HEK293T (cell line): ENCODE results near the gene GTSE1.

Experiments
- BHLHE40 ChIP-seq: fragments of 450-650 bp; IDR thresholded peaks from 2 replicates; pipeline ENCODE4 v1.6.1; 2016; ENCODE audit warnings: mild to moderate bottlenecking, moderate library complexity, borderline replicate concordance
- CTBP1 ChIP-seq: fragments of 450-650 bp; IDR thresholded peaks from 2 replicates; pipeline ENCODE4 v1.6.1; 2016; ENCODE audit warnings: borderline replicate concordance
- NFRKB ChIP-seq: fragments of 450-650 bp; IDR thresholded peaks from 2 replicates; pipeline ENCODE4 v1.6.1; 2016; ENCODE audit warnings: mild to moderate bottlenecking, moderate library complexity

DNA sequence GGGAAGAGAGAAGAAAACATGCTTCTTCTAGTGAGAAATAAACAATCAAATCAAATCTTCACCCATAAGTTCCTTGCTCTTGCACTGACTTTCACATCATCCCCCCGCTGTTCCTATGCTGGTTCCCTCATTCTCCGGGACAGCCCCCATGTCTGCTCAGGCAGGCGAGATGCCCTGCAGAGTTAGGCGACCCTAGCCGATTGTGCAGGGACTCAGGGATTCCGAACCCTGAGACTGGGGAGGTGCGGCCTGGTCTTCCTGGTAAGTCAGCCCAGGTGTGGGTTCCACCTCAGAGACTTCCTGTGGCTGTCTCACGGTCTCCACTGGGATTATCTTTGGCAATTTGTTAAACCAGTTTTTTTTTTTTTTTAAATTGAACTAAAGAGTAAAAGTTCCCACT lies 22.3 kb upstream of the GTSE1 start:
- TF ChIP-seq BHLHE40, result no peak
- no peak for TF ChIP-seq NFRKB
- no peak for TF ChIP-seq CTBP1
